Measurements from ENCODE around the gene VWCE.

DNA sequence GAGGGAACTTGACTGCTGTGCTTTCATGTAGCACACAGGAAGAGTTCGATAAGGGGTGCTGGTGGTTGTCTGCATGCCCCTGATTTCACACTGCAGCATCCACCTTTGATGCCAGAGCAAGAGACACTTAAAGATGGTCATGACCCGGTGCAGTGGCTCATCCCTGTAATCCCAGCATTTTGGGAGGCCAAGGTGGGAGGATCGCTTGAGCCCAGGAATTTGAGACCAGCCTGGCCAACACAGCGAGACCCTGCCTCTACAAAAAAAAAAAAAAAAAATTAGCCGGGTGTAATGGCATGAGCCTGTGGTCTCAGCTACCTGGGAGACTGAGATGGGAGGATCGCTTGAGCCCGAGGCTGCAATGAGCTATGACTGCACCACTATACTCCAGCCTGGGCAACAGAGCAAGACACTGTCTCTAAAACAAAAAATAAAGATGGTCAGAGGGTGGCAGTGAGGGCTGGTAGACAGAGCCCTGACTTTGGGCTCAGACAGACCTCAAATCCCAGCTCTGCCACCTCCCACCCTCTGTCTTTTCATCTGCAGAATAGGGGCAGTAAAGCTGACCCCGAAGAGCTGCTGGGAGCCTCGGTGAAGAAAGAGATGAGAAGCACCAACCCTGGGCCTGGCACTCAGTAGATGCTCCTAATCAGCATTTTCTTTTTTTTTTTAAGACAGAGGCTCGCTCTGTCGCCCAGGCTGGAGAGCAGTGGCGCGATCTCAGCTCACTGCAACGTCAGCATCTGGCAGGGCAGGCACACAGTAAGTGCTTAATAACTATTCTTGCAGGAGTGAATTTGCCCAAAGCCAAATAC lies 17.7 kb downstream of the VWCE start:
- TF ChIP-seq, protein P1, sequence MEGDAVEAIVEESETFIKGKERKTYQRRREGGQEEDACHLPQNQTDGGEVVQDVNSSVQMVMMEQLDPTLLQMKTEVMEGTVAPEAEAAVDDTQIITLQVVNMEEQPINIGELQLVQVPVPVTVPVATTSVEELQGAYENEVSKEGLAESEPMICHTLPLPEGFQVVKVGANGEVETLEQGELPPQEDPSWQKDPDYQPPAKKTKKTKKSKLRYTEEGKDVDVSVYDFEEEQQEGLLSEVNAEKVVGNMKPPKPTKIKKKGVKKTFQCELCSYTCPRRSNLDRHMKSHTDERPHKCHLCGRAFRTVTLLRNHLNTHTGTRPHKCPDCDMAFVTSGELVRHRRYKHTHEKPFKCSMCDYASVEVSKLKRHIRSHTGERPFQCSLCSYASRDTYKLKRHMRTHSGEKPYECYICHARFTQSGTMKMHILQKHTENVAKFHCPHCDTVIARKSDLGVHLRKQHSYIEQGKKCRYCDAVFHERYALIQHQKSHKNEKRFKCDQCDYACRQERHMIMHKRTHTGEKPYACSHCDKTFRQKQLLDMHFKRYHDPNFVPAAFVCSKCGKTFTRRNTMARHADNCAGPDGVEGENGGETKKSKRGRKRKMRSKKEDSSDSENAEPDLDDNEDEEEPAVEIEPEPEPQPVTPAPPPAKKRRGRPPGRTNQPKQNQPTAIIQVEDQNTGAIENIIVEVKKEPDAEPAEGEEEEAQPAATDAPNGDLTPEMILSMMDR (IDR thresholded peaks at IDR 0.05; ENCODE audit: insufficient read depth, low read length): no peak
- TF ChIP-seq, protein P2, sequence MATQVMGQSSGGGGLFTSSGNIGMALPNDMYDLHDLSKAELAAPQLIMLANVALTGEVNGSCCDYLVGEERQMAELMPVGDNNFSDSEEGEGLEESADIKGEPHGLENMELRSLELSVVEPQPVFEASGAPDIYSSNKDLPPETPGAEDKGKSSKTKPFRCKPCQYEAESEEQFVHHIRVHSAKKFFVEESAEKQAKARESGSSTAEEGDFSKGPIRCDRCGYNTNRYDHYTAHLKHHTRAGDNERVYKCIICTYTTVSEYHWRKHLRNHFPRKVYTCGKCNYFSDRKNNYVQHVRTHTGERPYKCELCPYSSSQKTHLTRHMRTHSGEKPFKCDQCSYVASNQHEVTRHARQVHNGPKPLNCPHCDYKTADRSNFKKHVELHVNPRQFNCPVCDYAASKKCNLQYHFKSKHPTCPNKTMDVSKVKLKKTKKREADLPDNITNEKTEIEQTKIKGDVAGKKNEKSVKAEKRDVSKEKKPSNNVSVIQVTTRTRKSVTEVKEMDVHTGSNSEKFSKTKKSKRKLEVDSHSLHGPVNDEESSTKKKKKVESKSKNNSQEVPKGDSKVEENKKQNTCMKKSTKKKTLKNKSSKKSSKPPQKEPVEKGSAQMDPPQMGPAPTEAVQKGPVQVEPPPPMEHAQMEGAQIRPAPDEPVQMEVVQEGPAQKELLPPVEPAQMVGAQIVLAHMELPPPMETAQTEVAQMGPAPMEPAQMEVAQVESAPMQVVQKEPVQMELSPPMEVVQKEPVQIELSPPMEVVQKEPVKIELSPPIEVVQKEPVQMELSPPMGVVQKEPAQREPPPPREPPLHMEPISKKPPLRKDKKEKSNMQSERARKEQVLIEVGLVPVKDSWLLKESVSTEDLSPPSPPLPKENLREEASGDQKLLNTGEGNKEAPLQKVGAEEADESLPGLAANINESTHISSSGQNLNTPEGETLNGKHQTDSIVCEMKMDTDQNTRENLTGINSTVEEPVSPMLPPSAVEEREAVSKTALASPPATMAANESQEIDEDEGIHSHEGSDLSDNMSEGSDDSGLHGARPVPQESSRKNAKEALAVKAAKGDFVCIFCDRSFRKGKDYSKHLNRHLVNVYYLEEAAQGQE (IDR thresholded peaks at IDR 0.05; ENCODE audit: insufficient replicate concordance, low read depth): no peak

All from HL-60 (cell line).